Mammary epithelial cell (primary cell): ENCODE data around the gene TMEM59L.

ENCODE experiments used
- EZH2 ChIP-seq: IDR thresholded peaks from 2 replicates; pipeline ENCODE4 v1.6.1; 2012; ENCODE audit warnings: low read length, inconsistent platforms, borderline replicate concordance
- TF ChIP-seq, protein P1 (sequence below), 2 donors: IDR thresholded peaks in 1 of 2; conservative IDR thresholded peaks in 1 of 2; 2 replicates each; pipeline ENCODE4 v1.5.1; 2011 to 2012; ENCODE audit warnings: inconsistent platforms in 2 of 2, low read length in 2 of 2, mild to moderate bottlenecking in 2 of 2, control low read depth in 1 of 2, low read depth in 1 of 2; ENCODE audit not compliant: insufficient read depth in 1 of 2; ENCODE audit errors: extremely low read depth in 1 of 2

- no peak for TF ChIP-seq EZH2
- TF ChIP-seq, protein P1, sequence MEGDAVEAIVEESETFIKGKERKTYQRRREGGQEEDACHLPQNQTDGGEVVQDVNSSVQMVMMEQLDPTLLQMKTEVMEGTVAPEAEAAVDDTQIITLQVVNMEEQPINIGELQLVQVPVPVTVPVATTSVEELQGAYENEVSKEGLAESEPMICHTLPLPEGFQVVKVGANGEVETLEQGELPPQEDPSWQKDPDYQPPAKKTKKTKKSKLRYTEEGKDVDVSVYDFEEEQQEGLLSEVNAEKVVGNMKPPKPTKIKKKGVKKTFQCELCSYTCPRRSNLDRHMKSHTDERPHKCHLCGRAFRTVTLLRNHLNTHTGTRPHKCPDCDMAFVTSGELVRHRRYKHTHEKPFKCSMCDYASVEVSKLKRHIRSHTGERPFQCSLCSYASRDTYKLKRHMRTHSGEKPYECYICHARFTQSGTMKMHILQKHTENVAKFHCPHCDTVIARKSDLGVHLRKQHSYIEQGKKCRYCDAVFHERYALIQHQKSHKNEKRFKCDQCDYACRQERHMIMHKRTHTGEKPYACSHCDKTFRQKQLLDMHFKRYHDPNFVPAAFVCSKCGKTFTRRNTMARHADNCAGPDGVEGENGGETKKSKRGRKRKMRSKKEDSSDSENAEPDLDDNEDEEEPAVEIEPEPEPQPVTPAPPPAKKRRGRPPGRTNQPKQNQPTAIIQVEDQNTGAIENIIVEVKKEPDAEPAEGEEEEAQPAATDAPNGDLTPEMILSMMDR (conservative IDR thresholded peaks at IDR 0.05 in 1 of 2, IDR thresholded peaks at IDR 0.05 in 1 of 2; ENCODE audit: extremely low read depth in 1 of 2, insufficient read depth in 1 of 2, low read depth in 1 of 2, low read length in 2 of 2) = no peak
Observed at GRCh38 chr19:18576383-18576782, 36.3 kb upstream of the TMEM59L start.
